HG03045 (cell line): ENCODE data around the gene ATP8B2.
"Not testable (repeated sequence)": the region's sequence is repeated elsewhere in the genome, so short reads cannot be mapped to it uniquely, and the experiment has no call there.

ENCODE experiments used
- ATAC-seq: cut with Tn5 transposase; IDR thresholded peaks from one replicate; pipeline ENCODE4 v1.9.1; 2021; ENCODE audit warnings: mild to moderate bottlenecking, moderate library complexity; ENCODE audit not compliant: unreplicated experiment

ATP8B2 gene

GRCh38 chr1:154324669-154325582, at the start of gene ATP8B2:
ATP8B2 (plus strand) TSS chr1:154325525; CDS start chr1:154328142, 2,617 bp downstream.
- peak; percentile 50 for ATAC-seq

- no peak for ATAC-seq
Measured at GRCh38 chr1:154276797-154277196, 48.5 kb upstream of the ATP8B2 start.

- ATAC-seq = not testable (repeated sequence)
Measured at GRCh38 chr1:154287591-154287990, 37.7 kb upstream of the ATP8B2 start.

- ATAC-seq = no peak
Measured at GRCh38 chr1:154288661-154289060, 36.7 kb upstream of the ATP8B2 start.

GRCh38 chr1:154290921-154291320, 34.4 kb upstream of the ATP8B2 start:
- ATAC-seq = no peak

- no peak for ATAC-seq
Measured at GRCh38 chr1:154295408-154296235, 29.7 kb upstream of the ATP8B2 start.

DNA sequence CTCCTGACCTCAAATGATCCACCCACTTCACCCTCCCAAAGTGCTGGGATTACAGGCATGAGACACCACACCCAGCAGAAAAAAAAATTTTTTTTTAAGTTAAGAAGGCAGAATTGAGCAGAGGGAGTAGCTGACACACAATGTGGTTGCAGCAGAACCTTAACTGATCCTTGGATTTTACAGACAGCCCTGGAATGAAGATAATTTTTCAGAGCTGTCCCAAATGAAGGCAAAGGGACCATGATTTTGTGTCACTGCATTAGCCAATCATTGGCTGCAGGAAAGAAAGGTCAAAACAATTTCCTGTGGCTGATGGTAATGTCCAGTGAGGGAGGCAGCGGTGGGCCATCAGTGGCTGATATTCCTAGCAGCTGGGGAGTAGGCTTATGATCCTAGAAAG, 23.7 kb upstream of the ATP8B2 start:
- ATAC-seq = no peak

DNA sequence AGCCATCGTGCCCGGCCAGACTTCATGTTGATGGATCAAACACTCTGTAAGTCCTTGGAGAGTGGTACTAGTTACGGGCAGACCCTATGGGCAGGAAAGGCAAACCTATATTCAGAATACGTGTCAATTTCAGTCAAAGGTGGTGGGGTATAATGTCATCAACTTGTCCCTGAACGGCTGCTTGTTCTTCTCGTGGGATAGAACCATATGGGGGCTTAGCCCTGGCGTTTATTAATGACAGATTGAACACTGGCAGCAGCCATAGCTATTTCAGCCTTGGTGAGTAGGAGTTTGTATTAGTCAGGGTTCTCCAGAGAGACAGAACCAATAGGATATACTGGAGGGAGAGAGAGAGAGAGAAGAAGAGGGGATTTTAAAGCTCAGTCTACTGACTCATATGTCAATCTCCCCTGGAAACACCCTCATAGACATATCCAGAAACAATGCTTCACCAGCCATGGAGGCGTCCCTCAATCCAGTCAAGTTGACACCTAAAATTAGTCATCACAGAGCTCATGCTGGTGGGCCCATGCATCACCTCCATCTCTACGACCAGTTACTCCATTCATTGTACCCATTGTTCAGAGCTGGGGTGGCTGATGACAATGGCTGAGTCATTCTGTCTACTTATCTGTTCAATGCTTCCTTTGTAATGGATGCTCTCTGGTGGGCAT, 20.5 kb upstream of the ATP8B2 start:
- ATAC-seq = peak; percentile 64

- no peak for ATAC-seq
Measured at GRCh38 chr1:154306151-154306550, 19.2 kb upstream of the ATP8B2 start.

DNA sequence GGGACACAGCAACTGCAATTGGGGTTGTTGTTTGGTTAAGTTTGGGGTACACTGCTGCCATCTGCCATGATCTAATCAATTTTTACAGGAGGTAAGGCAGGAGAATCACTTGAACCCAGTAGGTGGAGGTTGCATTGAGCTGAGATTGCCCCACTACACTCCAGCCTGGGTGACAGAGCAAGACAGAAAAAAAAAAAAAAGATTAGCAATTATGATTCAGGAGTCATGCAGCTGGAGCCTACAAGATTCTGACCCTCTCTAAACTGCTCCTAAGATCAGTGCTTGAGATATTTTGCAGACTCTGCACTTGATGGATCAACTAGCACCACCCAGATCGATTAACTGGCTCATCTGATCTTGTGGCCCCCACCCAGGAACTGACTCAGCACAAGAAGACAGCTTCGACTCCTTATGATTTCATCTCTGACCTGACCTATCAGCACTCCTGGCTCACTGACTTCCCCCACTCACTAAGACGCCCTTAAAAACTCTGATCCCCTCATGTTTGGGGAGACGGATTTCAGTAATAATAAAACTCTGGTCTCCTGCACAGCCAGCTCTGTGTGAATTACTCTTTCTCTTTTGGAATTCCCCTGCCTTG, 17.6 kb upstream of the ATP8B2 start:
- ATAC-seq = not testable (repeated sequence)

GRCh38 chr1:154309136-154309535, 16.2 kb upstream of the ATP8B2 start:
- not testable (repeated sequence) for ATAC-seq

DNA sequence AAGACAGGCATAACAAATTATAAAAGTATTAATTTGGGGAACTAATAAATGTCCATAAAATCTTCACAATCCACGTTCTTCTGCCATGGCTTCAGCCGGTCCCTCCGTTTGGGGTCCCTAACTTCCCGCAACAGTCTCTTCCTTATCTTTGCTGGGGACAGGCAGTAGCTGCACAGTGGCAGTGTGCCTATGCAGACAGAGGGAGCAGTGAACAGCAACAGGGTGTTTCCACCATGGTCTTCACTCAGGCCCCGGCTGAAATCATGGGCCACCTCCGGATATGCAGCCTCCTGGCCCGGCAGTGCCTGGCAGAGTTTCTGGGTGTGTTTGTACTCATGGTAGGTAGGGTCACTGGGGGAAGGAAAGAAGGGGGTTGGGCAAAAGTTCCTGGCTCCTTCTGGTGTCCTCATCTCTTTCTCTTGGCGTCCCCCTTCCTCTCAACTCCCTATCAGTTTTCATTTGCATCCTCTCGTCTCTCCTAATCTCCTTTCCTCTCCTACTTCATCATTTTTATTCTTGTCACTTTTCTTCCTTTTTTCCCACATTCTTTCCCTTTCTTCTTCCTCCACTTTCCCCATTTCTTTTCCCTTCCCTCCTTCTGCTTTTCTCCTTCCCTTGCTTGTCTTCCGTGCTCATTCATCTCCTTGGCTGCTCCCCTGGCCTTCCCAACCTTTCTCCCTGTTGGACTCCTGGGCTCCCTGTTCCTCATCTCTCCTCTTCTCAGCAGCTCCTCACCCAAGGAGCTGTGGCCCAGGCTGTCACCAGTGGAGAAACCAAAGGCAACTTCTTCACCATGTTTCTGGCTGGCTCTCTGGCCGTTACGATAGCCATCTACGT, 12.9 kb upstream of the ATP8B2 start:
- ATAC-seq = not testable (repeated sequence)

- no peak for ATAC-seq
Measured at GRCh38 chr1:154313066-154313356, 12.3 kb upstream of the ATP8B2 start.

- ATAC-seq = not testable (repeated sequence)
Measured at GRCh38 chr1:154314226-154314625, 11.1 kb upstream of the ATP8B2 start.

- ATAC-seq = no peak
Measured at GRCh38 chr1:154316704-154317103, 8.6 kb upstream of the ATP8B2 start.

GRCh38 chr1:154318386-154318785, 6.9 kb upstream of the ATP8B2 start:
- ATAC-seq = no peak

GRCh38 chr1:154320882-154321608, 4.3 kb upstream of the ATP8B2 start, which contains the start of gene AQP10:
AQP10 (plus strand) TSS chr1:154321093; CDS start chr1:154321156, 63 bp downstream.
- ATAC-seq = no peak

DNA sequence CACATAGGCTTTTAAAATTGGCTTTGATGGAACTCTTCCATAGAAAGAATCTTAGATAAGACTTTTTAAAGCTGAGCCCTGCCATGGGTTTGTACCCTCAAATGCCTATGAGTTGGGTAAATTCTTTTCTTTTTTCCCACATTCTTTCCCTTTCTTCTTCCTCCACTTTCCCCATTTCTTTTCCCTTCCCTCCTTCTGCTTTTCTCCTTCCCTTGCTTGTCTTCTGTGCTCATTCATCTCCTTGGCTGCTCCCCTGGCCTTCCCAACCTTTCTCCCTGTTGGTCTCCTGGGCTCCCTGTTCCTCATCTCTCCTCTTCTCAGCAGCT, 3.8 kb upstream of the ATP8B2 start:
- not testable (repeated sequence) for ATAC-seq

- ATAC-seq = no peak
Measured at GRCh38 chr1:154323493-154323892, 1.8 kb upstream of the ATP8B2 start.
